Loucy (cell line): ENCODE results near the gene STAT5B.

ENCODE experiments used
- EZH2phosphoT487 ChIP-seq: fragments of 200-600 bp; IDR thresholded peaks from 2 replicates; pipeline ENCODE4 v1.6.1; 2018; ENCODE audit warnings: antibody characterized with exemption, mild to moderate bottlenecking, moderate library complexity, borderline replicate concordance
- TF ChIP-seq, protein P1 (sequence below): fragments of 200-600 bp; sonication (generic); conservative IDR thresholded peaks from 2 replicates; pipeline ENCODE4 v1.5.1; 2014; ENCODE audit warnings: mild to moderate bottlenecking, antibody characterized with exemption, low read length

DNA sequence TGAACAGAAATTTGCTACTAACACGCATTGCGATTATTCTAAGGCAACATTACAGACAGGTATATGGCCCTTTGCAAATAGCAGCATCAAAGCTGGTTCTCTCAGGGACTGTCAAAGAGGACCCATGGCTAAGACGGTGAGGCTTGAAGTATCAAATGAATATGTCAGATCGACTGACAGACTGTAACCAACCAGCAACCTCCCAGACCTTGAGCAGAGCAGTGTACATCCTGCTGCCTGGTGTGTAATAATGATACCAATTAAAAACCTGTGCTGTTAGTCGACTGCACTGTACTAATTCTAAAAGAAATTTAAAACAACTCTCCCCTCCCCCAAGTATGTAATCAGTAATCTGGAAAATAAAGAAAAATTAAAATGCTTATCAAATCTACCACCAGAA lies 46.0 kb downstream of the STAT5B start:
- TF ChIP-seq, protein P1, sequence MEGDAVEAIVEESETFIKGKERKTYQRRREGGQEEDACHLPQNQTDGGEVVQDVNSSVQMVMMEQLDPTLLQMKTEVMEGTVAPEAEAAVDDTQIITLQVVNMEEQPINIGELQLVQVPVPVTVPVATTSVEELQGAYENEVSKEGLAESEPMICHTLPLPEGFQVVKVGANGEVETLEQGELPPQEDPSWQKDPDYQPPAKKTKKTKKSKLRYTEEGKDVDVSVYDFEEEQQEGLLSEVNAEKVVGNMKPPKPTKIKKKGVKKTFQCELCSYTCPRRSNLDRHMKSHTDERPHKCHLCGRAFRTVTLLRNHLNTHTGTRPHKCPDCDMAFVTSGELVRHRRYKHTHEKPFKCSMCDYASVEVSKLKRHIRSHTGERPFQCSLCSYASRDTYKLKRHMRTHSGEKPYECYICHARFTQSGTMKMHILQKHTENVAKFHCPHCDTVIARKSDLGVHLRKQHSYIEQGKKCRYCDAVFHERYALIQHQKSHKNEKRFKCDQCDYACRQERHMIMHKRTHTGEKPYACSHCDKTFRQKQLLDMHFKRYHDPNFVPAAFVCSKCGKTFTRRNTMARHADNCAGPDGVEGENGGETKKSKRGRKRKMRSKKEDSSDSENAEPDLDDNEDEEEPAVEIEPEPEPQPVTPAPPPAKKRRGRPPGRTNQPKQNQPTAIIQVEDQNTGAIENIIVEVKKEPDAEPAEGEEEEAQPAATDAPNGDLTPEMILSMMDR: no peak
- TF ChIP-seq EZH2phosphoT487: no peak
